Fibroblast of lung (primary cell): Measurements from ENCODE around the gene PRKG2.

Experiments used
- EZH2 ChIP-seq: IDR thresholded peaks from 2 replicates; pipeline ENCODE4 v1.5.1; 2012; ENCODE audit warnings: low read length, control low read depth, mild to moderate bottlenecking; ENCODE audit errors: missing control alignments
- TF ChIP-seq, protein P1 (sequence below), 2 donors: IDR thresholded peaks in 1 of 2; conservative IDR thresholded peaks in 1 of 2; 1 replicate in 1 of 2; 2 replicates in 1 of 2; pipeline ENCODE4 v1.5.1; 2011 to 2012; ENCODE audit warnings: low read length in 2 of 2, control low read depth in 1 of 2, inconsistent platforms in 1 of 2, low read depth in 1 of 2, mild to moderate bottlenecking in 1 of 2

DNA sequence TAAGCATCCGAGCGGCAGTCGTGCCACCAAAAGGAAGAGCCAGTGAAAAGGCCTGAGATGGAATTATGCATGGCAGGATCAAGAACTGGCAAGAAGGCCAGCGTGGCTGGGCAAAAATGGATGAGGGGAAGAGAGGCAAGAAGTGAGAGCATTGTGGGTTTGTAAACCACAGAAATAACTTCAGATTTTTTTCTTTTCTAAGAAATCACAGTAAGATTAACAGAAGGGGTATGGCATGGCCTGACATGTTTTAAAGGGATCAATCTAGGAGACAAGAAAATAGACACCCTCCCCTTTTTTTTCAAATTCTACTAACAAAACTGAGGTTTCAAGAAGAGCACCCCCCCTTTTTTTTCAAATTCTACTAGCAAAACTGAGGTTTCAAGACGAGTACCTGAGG is 102.0 kb downstream of the PRKG2 start:
- TF ChIP-seq, protein P1, sequence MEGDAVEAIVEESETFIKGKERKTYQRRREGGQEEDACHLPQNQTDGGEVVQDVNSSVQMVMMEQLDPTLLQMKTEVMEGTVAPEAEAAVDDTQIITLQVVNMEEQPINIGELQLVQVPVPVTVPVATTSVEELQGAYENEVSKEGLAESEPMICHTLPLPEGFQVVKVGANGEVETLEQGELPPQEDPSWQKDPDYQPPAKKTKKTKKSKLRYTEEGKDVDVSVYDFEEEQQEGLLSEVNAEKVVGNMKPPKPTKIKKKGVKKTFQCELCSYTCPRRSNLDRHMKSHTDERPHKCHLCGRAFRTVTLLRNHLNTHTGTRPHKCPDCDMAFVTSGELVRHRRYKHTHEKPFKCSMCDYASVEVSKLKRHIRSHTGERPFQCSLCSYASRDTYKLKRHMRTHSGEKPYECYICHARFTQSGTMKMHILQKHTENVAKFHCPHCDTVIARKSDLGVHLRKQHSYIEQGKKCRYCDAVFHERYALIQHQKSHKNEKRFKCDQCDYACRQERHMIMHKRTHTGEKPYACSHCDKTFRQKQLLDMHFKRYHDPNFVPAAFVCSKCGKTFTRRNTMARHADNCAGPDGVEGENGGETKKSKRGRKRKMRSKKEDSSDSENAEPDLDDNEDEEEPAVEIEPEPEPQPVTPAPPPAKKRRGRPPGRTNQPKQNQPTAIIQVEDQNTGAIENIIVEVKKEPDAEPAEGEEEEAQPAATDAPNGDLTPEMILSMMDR (conservative IDR thresholded peaks at IDR 0.05 in 1 of 2, IDR thresholded peaks at IDR 0.05 in 1 of 2; ENCODE audit: low read depth in 1 of 2, low read length in 2 of 2): no peak
- no peak for TF ChIP-seq EZH2
